Measurements from ENCODE around the gene SMC5.

- no peak for TF ChIP-seq CBX5 (IDR thresholded peaks at IDR 0.05; ENCODE audit: low read depth, low read length)
- TF ChIP-seq MAFK (IDR thresholded peaks at IDR 0.05; ENCODE audit: low read depth, low read length) = no peak
- TF ChIP-seq EZH2 (IDR thresholded peaks at IDR 0.05; ENCODE audit: low read depth, low read length, severe bottlenecking) = no peak
- peak in 2 of 3 experiments; percentile 21 to 26; a peak in 1 of 4 replicates for TF ChIP-seq CTCF (IDR thresholded peaks at IDR 0.05; ENCODE audit: control extremely low read depth in 1 of 3, insufficient read depth in 1 of 3, low read depth in 1 of 3, low read length in 3 of 3)
- no peak for TF ChIP-seq SUZ12 (IDR thresholded peaks at IDR 0.05; ENCODE audit: low read length)
- TF ChIP-seq FOSL1 (IDR thresholded peaks at IDR 0.05; ENCODE audit: insufficient read depth, low read depth, low read length) = no peak
- TF ChIP-seq EGR1 (IDR thresholded peaks at IDR 0.05; ENCODE audit: borderline replicate concordance, low read depth, low read length) = no peak
- no peak for TF ChIP-seq HDAC6 (IDR thresholded peaks at IDR 0.05; ENCODE audit: low read depth, low read length)
- TF ChIP-seq TAF1 (IDR thresholded peaks at IDR 0.05; ENCODE audit: low read depth, low read length) = no peak
These were observed 94.0 kb downstream of the SMC5 start for GRCh38 chr9:70352802-70353201.
